Gastroesophageal sphincter (tissue), 4 donors: Measurements from ENCODE around the gene CDH22. TPM values are rescaled to one million over a fixed set of nuclear protein-coding genes. Genes with fewer than 3 reads are reported as not detected.

Experiments used
- ATAC-seq: fragments of 150-250 bp; one replicate; pipeline ENCODE4 v1.9.1; 2016; ENCODE audit warnings: mild to moderate bottlenecking, moderate library complexity
- H3K27ac ChIP-seq, 4 donors: fragments of 200-600 bp; sonication (generic) in 3 of 4; 1 replicate in 3 of 4; 2 replicates in 1 of 4; pipeline ENCODE4 v1.5.1; 2016 to 2019
- H3K27me3 ChIP-seq: fragments of 200-600 bp; sonication (generic); one replicate; pipeline ENCODE4 v1.5.1; 2019
- H3K36me3 ChIP-seq, 2 donors: fragments of 200-600 bp; sonication (generic); one replicate each; pipeline ENCODE4 v1.5.1; 2019; ENCODE audit warnings: control low read depth in 1 of 2
- H3K4me1 ChIP-seq, 3 donors: fragments of 200-600 bp; sonication (generic); 1 replicate in 2 of 3; 2 replicates in 1 of 3; pipeline ENCODE4 v1.5.1; 2016 to 2019; ENCODE audit warnings: control low read depth in 2 of 3
- H3K4me3 ChIP-seq, 2 donors: fragments of 200-600 bp; sonication (generic); one replicate each; pipeline ENCODE4 v1.5.1; 2019; ENCODE audit warnings: mild to moderate bottlenecking in 1 of 2, moderate library complexity in 1 of 2
- H3K9me3 ChIP-seq, 3 donors: fragments of 200-600 bp; sonication (generic); one replicate each; pipeline ENCODE4 v1.5.1; 2017 to 2019; ENCODE audit warnings: control low read depth in 2 of 3
- EP300 ChIP-seq: sonication (generic); formaldehyde crosslinking; IDR thresholded peaks from one replicate; pipeline ENCODE4 v1.6.1; 2017; ENCODE audit warnings: antibody characterized with exemption, mild to moderate bottlenecking
- POLR2A ChIP-seq, 2 donors: fragments of 450-650 bp; IDR thresholded peaks; one replicate each; pipeline ENCODE4 v1.6.1; 2017; ENCODE audit warnings: antibody characterized with exemption in 2 of 2, mild to moderate bottlenecking in 2 of 2, moderate library complexity in 1 of 2
- POLR2AphosphoS5 ChIP-seq: sonication (generic); formaldehyde crosslinking; IDR thresholded peaks from one replicate; pipeline ENCODE4 v1.6.1; 2017; ENCODE audit warnings: antibody characterized with exemption
- WGBS, 2 donors: methylation state at CpG; one replicate each; pipeline ENCODE4 v1.1.5; 2018; ENCODE audit warnings: low coverage in 1 of 2; 5-methylcytosine and 5-hydroxymethylcytosine counted together
- total RNA-seq, 4 donors: library from RNA; depleted of rRNA; stranded (reverse); fragments of >200 nt; gene quantifications; one replicate each; pipeline ENCODE4 v1.1.0, GENCODE V29; 2016
- TF ChIP-seq, protein P1 (sequence below), 4 experiments: fragments of 200-600 bp in 2 of 4; fragments of 450-650 bp in 2 of 4; sonication (generic) in 1 of 4; IDR thresholded peaks; one replicate each; pipeline ENCODE4 v1.5.1; 2017 to 2019; ENCODE audit warnings: antibody characterized with exemption in 4 of 4, mild to moderate bottlenecking in 2 of 4, moderate library complexity in 2 of 4

CDH22 gene
- total RNA-seq, 4 donors from 2014 or later: 0.15 TPM; not detected in 3

DNA sequence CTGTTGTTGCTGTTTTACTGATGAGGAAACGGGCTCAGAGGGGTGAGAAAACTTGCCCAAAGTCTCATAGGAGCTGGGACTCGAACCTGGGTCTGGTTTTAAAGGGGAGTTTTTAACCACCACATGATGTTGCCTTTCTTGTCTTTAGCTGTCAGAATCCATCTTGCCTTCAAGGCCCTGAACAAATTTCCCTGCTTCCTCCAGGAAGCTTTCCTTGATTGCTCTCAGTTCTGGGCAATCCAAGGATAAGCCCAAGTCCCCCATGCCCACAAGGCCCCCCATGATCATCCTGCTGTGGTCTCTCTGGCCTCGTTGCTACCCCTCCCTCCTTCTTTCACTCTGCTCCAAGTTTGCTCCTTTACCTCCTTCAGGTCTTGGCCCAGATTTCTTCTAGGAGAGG, 116.7 kb downstream of the CDH22 start:
- no peak for ATAC-seq
- H3K27me3 ChIP-seq: peaks cover 94% of the 10 kb centered on the region
- H3K4me3 ChIP-seq: no peak overlapping the region
- TF ChIP-seq, protein P1, sequence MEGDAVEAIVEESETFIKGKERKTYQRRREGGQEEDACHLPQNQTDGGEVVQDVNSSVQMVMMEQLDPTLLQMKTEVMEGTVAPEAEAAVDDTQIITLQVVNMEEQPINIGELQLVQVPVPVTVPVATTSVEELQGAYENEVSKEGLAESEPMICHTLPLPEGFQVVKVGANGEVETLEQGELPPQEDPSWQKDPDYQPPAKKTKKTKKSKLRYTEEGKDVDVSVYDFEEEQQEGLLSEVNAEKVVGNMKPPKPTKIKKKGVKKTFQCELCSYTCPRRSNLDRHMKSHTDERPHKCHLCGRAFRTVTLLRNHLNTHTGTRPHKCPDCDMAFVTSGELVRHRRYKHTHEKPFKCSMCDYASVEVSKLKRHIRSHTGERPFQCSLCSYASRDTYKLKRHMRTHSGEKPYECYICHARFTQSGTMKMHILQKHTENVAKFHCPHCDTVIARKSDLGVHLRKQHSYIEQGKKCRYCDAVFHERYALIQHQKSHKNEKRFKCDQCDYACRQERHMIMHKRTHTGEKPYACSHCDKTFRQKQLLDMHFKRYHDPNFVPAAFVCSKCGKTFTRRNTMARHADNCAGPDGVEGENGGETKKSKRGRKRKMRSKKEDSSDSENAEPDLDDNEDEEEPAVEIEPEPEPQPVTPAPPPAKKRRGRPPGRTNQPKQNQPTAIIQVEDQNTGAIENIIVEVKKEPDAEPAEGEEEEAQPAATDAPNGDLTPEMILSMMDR (IDR thresholded peaks at IDR 0.05): no peak
- TF ChIP-seq EP300 (no peak), POLR2AphosphoS5 (no peak), POLR2A (IDR thresholded peaks at IDR 0.05) (no peak)
- H3K4me1 ChIP-seq: no peaks in the 10 kb centered on the region
- H3K36me3 ChIP-seq: no peaks in the 10 kb centered on the region
- 51 to 58% methylated on average over 2 to 3 of the region's 3 CpGs for WGBS, 2 donors
- H3K9me3 ChIP-seq: peaks cover 0 to 5% (median 0%) of the 10 kb centered on the region in 3 donors
- H3K27ac ChIP-seq: no peak overlapping the region

DNA sequence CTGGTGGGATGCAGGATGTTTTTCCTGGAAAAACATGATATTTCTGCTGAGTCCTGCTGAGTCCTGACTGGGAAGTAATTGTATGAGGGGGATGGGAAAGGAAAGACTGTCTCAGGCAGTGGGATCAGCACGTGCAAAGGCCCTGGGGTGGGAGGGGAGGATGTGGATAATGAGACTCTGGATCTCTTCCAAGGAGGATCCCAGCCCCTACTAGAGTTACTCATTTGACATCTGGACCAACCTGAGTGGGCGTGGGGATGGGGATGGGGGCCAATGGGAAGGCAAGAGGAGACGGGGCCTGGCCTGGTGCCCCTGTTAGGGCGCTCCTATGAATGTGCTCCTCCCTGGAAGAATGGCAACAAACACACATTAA, 117.1 kb downstream of the CDH22 start:
- no peak for ATAC-seq
- Histone ChIP-seq H3K4me1 (no peaks in the 10 kb centered on the region), H3K36me3 (no peaks in the 10 kb centered on the region), H3K9me3 (peaks cover 0 to 5% (median 0%) of the 10 kb centered on the region in 3 donors), H3K27ac (no peak overlapping the region), H3K27me3 (peaks cover 94% of the 10 kb centered on the region), H3K4me3 (no peak overlapping the region)
- WGBS, 2 donors: 14 to 43% methylated on average over 1 of the region's 4 CpGs
- TF ChIP-seq POLR2AphosphoS5 (no peak), POLR2A (IDR thresholded peaks at IDR 0.05) (no peak), EP300 (no peak)
- TF ChIP-seq, protein P1 (IDR thresholded peaks at IDR 0.05): no peak

DNA sequence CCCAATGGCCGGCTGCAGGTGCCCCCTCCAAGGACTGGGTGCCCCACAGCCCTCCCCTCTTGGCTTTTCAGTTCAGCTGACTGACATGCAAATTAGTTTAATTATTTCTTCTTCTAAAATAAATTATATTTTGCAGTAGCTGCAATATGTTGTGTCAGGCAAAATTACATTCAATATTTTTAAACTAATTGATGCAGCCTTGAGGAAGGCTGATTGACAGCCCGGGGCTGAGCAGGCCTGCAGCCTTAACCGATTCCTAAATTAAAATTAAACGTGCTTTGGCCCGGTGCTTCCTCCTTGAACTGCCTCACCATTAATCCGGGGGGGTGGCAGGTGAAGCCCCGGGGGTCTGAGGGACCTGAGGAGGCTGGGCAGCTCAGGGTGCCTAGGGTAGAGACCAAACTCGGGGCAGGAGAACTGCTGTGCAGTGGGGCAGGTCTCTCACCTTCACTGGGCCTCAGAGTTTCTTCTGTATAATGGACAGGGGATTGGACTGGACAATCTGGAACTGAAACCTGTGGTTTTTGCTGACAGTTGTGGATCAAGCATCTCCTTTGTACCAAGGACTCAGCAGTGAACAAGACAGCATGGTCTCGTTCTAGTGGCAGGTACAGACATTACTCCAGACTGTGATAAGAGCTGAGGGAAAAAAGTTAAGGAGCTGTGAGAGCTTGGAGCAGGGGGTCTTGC, 117.7 kb downstream of the CDH22 start:
- no peak overlapping the region for H3K4me3 ChIP-seq
- H3K36me3 ChIP-seq: no peaks in the 10 kb centered on the region
- 60 to 63% methylated on average over 3 to 6 of the region's 9 CpGs for whole genome bisulfite sequencing, 2 donors
- H3K9me3 ChIP-seq: peaks cover 0 to 5% (median 0%) of the 10 kb centered on the region in 3 donors
- no peak for ATAC-seq
- TF ChIP-seq POLR2A (IDR thresholded peaks at IDR 0.05) (no peak), POLR2AphosphoS5 (no peak), EP300 (no peak)
- TF ChIP-seq, protein P1 (IDR thresholded peaks at IDR 0.05): no peak
- H3K27me3 ChIP-seq: peaks cover 92% of the 10 kb centered on the region
- no peak overlapping the region for H3K27ac ChIP-seq
- H3K4me1 ChIP-seq: no peaks in the 10 kb centered on the region

DNA sequence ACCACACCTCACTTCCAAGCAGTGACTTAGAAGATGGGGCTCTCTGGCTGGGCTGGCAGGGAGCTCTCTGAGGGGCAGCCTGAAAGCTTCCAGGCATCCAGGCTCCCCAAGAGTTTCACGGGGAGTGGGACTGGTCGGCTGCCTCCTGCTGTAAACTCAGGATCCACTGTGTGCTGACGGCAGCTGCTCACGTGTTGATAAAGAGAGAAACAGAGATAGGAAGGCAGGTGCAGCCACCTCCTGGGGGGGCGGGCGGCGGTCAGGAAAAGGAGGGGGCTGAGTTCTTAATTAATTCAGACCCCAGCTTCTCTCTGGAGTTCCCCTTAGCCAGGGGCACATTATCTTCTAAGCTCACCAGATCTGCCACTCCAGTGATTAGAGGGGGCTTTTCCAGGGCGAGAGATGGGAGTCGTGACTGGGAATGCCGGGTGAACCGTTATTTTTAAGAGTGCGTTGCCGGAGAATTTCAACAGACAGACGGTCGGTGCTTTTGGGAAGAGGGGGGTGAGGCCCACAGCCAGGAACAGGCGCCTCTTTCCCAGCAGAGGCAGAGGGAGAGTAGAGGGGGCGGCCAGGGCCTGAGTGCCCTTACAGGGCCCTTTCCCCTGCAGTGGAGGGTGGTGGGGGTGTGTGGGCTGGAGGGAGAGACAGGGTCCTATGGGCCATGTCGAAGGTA, 119.3 kb downstream of the CDH22 start:
- peaks cover 0 to 5% (median 0%) of the 10 kb centered on the region in 3 donors for H3K9me3 ChIP-seq
- no peak overlapping the region for H3K27ac ChIP-seq
- no peaks in the 10 kb centered on the region for H3K4me1 ChIP-seq
- H3K36me3 ChIP-seq: no peaks in the 10 kb centered on the region
- TF ChIP-seq POLR2AphosphoS5 (no peak), POLR2A (IDR thresholded peaks at IDR 0.05) (no peak), EP300 (no peak)
- TF ChIP-seq, protein P1 (IDR thresholded peaks at IDR 0.05): no peak
- peaks cover 82% of the 10 kb centered on the region for H3K27me3 ChIP-seq
- 10 to 43% methylated on average over 6 to 7 of the region's 18 CpGs for WGBS, 2 donors
- ATAC-seq: no peak
- H3K4me3 ChIP-seq: no peak overlapping the region

DNA sequence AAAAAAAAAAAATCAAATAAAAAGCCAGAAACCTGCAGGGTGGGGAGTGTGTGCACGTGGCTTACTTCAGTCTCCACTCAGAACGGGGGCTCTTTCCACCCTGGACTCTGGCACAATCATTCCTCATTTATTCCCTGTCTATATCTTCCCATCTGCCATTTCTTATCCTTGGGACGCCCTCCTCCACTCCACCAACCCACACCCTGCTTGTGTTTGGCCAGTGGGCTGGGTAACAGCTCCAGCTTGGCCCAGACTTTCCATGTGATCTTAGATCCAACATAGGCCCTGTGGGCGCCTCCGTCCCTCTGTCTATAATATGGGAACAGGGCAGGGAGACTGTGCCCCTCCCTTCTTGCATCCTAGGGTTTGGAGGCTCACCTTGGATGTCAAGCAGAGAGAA, 122.1 kb downstream of the CDH22 start:
- WGBS, 2 donors: 44 to 49% methylated on average over 1 to 3 of the region's 5 CpGs
- Histone ChIP-seq H3K36me3 (no peaks in the 10 kb centered on the region), H3K4me1 (no peaks in the 10 kb centered on the region), H3K27me3 (peaks cover 82% of the 10 kb centered on the region), H3K9me3 (peaks cover 0 to under 1% (median 0%) of the 10 kb centered on the region in 3 donors), H3K27ac (no peak overlapping the region), H3K4me3 (no peak overlapping the region)
- no peak for ATAC-seq
- TF ChIP-seq, protein P1 (IDR thresholded peaks at IDR 0.05): no peak
- TF ChIP-seq POLR2A (IDR thresholded peaks at IDR 0.05) (no peak), POLR2AphosphoS5 (no peak), EP300 (no peak)
